Omental fat pad (tissue), 4 donors: ENCODE data around the gene PCNX1. TPM values are rescaled to one million over a fixed set of nuclear protein-coding genes. Genes with fewer than 3 reads are reported as not detected.

Source experiments
- ATAC-seq: fragments of 150-250 bp; one replicate; pipeline ENCODE4 v1.9.1; 2016; ENCODE audit warnings: mild to moderate bottlenecking, moderate library complexity; ENCODE audit not compliant: low FRiP score
- DNase-seq: peaks from one replicate; pipeline ENCODE4 v3.0.0-alpha.2; 2019; ENCODE audit warnings: low spot score
- total RNA-seq, 4 donors: library from RNA; depleted of rRNA; stranded (reverse); fragments of >200 nt; gene quantifications; one replicate each; pipeline ENCODE4 v1.1.0, GENCODE V29; 2016
- TF ChIP-seq, protein P1 (sequence below), 3 donors: fragments of 450-650 bp; IDR thresholded peaks; one replicate each; pipeline ENCODE4 v1.5.1; 2016 to 2017; ENCODE audit warnings: antibody characterized with exemption in 3 of 3, mild to moderate bottlenecking in 3 of 3, moderate library complexity in 2 of 3

PCNX1 gene
- total RNA-seq, 4 donors from 2014 or later, result 56.9 to 98.1 (median 83.3) TPM

GRCh38 chr14:70906793-70907175 is 475 bp upstream of the PCNX1 start:
- ATAC-seq, result no peak
- no peak for DNase-seq
- TF ChIP-seq, protein P1, sequence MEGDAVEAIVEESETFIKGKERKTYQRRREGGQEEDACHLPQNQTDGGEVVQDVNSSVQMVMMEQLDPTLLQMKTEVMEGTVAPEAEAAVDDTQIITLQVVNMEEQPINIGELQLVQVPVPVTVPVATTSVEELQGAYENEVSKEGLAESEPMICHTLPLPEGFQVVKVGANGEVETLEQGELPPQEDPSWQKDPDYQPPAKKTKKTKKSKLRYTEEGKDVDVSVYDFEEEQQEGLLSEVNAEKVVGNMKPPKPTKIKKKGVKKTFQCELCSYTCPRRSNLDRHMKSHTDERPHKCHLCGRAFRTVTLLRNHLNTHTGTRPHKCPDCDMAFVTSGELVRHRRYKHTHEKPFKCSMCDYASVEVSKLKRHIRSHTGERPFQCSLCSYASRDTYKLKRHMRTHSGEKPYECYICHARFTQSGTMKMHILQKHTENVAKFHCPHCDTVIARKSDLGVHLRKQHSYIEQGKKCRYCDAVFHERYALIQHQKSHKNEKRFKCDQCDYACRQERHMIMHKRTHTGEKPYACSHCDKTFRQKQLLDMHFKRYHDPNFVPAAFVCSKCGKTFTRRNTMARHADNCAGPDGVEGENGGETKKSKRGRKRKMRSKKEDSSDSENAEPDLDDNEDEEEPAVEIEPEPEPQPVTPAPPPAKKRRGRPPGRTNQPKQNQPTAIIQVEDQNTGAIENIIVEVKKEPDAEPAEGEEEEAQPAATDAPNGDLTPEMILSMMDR (IDR thresholded peaks at IDR 0.05), result no peak

DNA sequence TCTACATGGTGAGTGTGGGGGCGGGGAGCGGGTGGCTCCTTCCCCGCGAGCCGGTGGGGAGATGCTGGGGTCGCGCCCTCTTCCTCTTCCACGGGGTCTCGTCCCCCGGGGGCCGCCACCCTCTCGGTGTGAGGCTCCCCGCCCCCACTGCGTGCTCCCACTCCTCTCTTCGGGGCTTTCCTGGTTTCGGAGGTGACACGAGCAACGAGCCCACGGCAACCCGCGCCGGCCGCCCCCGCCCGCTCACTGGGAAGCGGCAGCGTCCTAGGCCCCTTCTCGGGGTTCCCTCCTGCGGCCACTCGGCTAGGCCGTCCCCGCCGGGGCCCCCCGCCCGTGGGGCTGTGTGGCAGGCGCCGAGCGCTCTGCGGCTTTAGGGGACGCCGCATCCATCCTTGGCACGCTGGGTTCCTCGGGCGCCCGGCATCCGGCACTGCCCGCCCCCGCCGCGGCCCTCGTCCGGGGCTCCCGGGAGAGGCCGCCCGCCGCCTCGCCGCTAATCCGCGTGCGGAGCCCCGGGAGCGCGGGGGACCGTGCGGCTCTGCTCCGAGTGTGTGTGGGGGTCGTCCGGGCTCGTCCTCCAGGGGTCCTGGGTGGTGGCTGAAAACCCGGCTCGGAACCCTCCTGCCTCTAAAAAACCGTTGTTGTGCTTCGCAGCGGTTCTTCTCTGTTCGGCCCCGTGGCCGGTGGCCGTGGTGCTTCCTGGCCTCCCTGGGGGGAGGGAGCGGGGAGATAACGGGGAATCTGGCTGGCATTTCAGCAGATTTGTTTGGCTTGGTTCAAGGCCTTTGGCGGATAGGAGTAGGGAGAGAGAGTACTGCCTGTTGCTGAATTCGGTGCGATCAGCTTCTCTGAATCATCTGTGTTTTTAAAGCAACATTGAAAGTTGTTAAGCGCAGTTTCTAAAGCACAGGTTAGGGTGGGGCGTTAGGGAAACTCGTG is 1.0 kb downstream of the PCNX1 start:
- ATAC-seq, result peak; percentile 46
- DNase-seq, result peak; percentile 44
- TF ChIP-seq, protein P1 (IDR thresholded peaks at IDR 0.05), result no peak

DNA sequence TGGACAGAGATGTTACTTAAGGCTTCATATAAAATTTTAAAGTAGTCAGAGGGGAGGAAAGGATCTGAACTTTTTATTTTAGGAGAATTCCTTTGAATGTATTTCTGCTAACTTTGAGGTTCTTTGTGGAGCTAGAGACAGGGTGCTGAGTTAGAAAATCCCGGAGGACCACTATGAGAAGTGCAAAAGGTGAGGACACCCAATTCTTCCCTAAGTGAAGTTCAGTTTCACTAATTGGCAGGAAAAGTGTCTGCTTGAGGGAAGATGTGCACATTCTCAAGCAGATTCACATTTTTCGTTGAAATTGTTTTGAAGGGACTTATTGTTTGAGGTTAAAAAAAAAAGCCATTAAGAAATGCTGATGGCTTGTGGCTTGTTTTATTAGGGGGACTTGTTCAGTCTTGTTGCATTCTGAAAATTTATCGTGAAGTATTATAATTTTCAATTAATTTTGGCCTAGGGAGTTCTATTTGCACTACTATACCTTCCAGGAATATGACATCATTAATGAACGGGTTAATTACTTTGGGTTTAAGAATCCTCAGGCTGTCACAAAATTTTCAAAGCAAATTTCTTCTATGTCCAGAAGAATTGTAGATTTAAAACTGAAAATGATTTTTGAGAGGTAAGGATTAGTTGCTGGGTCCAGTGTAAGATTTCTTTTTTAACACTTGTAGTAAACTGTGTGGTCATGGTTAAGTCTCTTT is 1.8 kb downstream of the PCNX1 start:
- DNase-seq, result no peak
- ATAC-seq, result no peak
- TF ChIP-seq, protein P1 (IDR thresholded peaks at IDR 0.05), result no peak

- DNase-seq (no peak), ATAC-seq (no peak)
- TF ChIP-seq, protein P1 (IDR thresholded peaks at IDR 0.05), result no peak
These were observed 2.7 kb downstream of the PCNX1 start for GRCh38 chr14:70909733-70910614.

- DNase-seq (no peak), ATAC-seq (no peak)
- TF ChIP-seq, protein P1 (IDR thresholded peaks at IDR 0.05), result no peak
These were observed 8.2 kb downstream of the PCNX1 start for GRCh38 chr14:70915415-70915814.

GRCh38 chr14:70916300-70916699 is 9.0 kb downstream of the PCNX1 start:
- DNase-seq (no peak), ATAC-seq (no peak)
- TF ChIP-seq, protein P1 (IDR thresholded peaks at IDR 0.05), result no peak
